HEK293 (cell line): ENCODE results near the gene PRKAG2.

Experiments used
- PRDM4 ChIP-seq: fragments of 450-650 bp; formaldehyde crosslinking; IDR thresholded peaks from 2 replicates; pipeline ENCODE4 v1.5.1; 2017; ENCODE audit warnings: missing biosample characterization, missing genetic modification characterization
- TCF7L2 ChIP-seq: IDR thresholded peaks from 2 replicates; pipeline ENCODE4 v1.6.1; 2011; ENCODE audit warnings: low read depth, mild to moderate bottlenecking, inconsistent platforms, low read length, moderate library complexity, borderline replicate concordance
- ZNF121 ChIP-seq: fragments of 450-650 bp; formaldehyde crosslinking; IDR thresholded peaks from 2 replicates; pipeline ENCODE4 v1.5.1; 2016; ENCODE audit warnings: missing biosample characterization, missing genetic modification characterization
- ZNF624 ChIP-seq: fragments of 450-650 bp; formaldehyde crosslinking; IDR thresholded peaks from 2 replicates; pipeline ENCODE4 v1.5.1; 2017; ENCODE audit warnings: missing biosample characterization, missing genetic modification characterization
- ZNF660 ChIP-seq: fragments of 450-650 bp; IDR thresholded peaks from 2 replicates; pipeline ENCODE4 v1.5.1; 2018; ENCODE audit warnings: missing biosample characterization, mild to moderate bottlenecking, missing genetic modification characterization
- ZNF830 ChIP-seq: fragments of 450-650 bp; IDR thresholded peaks from 2 replicates; pipeline ENCODE4 v1.5.0; 2018; ENCODE audit warnings: missing biosample characterization, missing genetic modification characterization, low read depth, mild to moderate bottlenecking, moderate library complexity
- TF ChIP-seq, protein P1 (sequence below): fragments of 450-650 bp; formaldehyde crosslinking; IDR thresholded peaks from 2 replicates; pipeline ENCODE4 v1.5.1; 2016; ENCODE audit warnings: missing biosample characterization, missing genetic modification characterization

DNA sequence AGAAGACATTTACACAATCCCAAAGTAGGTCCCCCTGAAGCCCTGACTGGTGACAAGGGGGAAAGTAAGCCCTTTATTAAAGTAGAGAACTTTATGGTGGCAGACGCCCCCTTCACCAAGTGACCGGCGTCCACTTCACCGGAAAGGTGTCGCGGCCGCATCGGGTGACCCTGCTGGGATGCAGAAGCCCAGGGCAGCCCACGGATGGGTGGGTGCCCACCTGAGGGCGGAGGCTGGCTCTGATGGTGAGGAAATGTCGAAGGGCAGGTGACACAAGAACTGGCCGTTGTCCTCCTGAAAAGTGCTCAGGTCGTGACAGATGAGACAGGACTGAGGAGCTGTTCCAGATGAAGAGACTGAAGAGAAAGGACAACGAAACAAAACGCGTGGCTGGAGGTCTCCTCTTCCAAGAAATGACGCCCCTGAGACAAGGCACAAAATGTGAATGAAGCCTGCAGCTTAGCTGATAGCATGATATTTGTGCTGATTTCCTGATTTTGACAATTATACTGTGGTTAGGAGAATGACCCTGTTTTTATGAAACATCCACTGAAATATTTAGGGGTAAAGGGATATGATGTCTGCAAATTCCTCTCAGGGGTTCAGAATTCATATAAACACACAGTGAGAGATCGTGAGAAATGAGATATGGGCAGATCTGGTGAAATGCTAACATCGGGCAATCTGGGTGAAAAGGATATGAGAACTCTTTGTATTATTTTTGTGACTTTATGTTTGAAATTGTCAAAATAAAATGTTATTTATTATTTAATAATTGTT lies 123.9 kb downstream of the PRKAG2 start:
- TF ChIP-seq, protein P1, sequence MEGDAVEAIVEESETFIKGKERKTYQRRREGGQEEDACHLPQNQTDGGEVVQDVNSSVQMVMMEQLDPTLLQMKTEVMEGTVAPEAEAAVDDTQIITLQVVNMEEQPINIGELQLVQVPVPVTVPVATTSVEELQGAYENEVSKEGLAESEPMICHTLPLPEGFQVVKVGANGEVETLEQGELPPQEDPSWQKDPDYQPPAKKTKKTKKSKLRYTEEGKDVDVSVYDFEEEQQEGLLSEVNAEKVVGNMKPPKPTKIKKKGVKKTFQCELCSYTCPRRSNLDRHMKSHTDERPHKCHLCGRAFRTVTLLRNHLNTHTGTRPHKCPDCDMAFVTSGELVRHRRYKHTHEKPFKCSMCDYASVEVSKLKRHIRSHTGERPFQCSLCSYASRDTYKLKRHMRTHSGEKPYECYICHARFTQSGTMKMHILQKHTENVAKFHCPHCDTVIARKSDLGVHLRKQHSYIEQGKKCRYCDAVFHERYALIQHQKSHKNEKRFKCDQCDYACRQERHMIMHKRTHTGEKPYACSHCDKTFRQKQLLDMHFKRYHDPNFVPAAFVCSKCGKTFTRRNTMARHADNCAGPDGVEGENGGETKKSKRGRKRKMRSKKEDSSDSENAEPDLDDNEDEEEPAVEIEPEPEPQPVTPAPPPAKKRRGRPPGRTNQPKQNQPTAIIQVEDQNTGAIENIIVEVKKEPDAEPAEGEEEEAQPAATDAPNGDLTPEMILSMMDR (tag by site-specific recombination), result no peak
- TF ChIP-seq ZNF624 (tag by site-specific recombination), result no peak
- TF ChIP-seq TCF7L2, result no peak
- TF ChIP-seq ZNF660, result no peak
- TF ChIP-seq ZNF830, result no peak
- no peak for TF ChIP-seq PRDM4 (tag by site-specific recombination)
- TF ChIP-seq ZNF121 (tag by site-specific recombination), result no peak
